H1 (cell line): ENCODE measurements around the gene CLIC1. TPM values are rescaled to one million over a fixed set of nuclear protein-coding genes. Genes with fewer than 3 reads are reported as not detected.

ENCODE experiments used
- RBBP5 ChIP-seq: IDR thresholded peaks from 2 replicates; pipeline ENCODE4 v1.7.1; 2012; ENCODE audit warnings: low read depth, mild to moderate bottlenecking, inconsistent platforms, low read length, moderate library complexity, borderline replicate concordance
- SIRT6 ChIP-seq: IDR thresholded peaks from one replicate; pipeline ENCODE4 v1.7.1; 2012; ENCODE audit warnings: low read length, inconsistent platforms
- polyA plus RNA-seq, 7 experiments: library from polyadenylated mRNA; depleted of rRNA in 3 of 7; stranded (reverse) in 5 of 7; unstranded in 2 of 7; fragments of >200 nt in 5 of 7; fragments of 200-250 nt in 2 of 7; gene quantifications; 1 replicate in 5 of 7; 2 replicates in 1 of 7; 4 replicates in 1 of 7; pipeline versions ENCODE4 v1.2.1 to v1.2.3, GENCODE V29; 2011 to 2013; ENCODE audit warnings: missing spikeins in 2 of 7, mixed read lengths in 2 of 7
- total RNA-seq: library from RNA; stranded (reverse); fragmentation: NEBNext Ultra II Directional; extraction: Animal tissue kit (Norgen Biotek cat#: 25700); gene quantifications from 2 replicates; pipeline ENCODE4 v1.2.1, GENCODE V29; 2021

Gene CLIC1
- total and polyA plus RNA-seq, 2 of the 8 experiments (the other 6 are each of a cell fraction or from before 2014, with no cell fraction given) = 250 to 277 TPM

- no peak for TF ChIP-seq RBBP5
- no peak for TF ChIP-seq SIRT6
These were observed 16.0 kb downstream of the CLIC1 start (continued) for GRCh38 chr6:31720196-31720770.
